A673 (cell line): Measurements from ENCODE around the gene UPF1.

Experiments
- CTCF ChIP-seq: fragments of 300-800, 200-600 bp; sonication (generic); conservative IDR thresholded peaks from 2 replicates; pipeline ENCODE4 v1.5.1; 2017; ENCODE audit warnings: low read depth, mild to moderate bottlenecking, antibody characterized with exemption, low read length, moderate library complexity, mixed read lengths
- EZH2 ChIP-seq: fragments of 200-600 bp; sonication (generic); IDR thresholded peaks from 2 replicates; pipeline ENCODE4 v1.6.1; 2017; ENCODE audit warnings: borderline replicate concordance, low read depth, mild to moderate bottlenecking, mixed read lengths, antibody characterized with exemption, low read length; ENCODE audit not compliant: poor library complexity, severe bottlenecking

GRCh38 chr19:18904334-18905057, 72.7 kb downstream of the UPF1 start:
- TF ChIP-seq CTCF = no peak
- no peak for TF ChIP-seq EZH2
